ENCODE measurements around the gene LRRC14B. TPM values are rescaled to one million over a fixed set of nuclear protein-coding genes. Genes with fewer than 3 reads are reported as not detected.

Gene LRRC14B
- total and polyA plus RNA-seq, 2 of the 13 experiments (the other 11 are each of a cell fraction or from before 2014, with no cell fraction given), result not detected

DNA sequence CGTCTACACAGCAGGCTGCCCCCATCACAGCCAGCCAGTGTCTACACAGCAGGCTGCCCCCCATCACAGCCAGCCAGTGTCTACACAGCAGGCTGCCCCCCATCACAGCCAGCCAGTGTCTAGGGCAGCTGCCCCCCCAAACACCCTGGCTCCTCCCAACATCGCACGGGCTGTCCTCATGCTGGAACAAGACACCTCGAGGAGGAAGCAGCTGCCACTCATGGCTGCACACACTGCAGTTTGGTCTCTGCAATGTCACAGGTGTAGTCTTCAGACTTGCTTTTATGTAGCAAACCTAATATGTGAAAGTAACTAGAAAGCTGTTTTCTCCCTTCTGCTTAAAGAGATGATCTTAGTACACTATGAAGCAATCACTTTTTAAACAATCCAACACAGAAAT is 9.7 kb downstream of the LRRC14B start:
- peaks cover 16 to 27% of the 10 kb centered on the region in 2 experiments; a peak in 4 of 5 replicates for H3K36me3 ChIP-seq (replicated peaks in 1 of 2; ENCODE audit: control insufficient read depth in 1 of 2, insufficient read depth in 2 of 2, low read length in 2 of 2)
- H4K20me1 ChIP-seq (ENCODE audit: insufficient read depth, low read length), result peaks cover 3% of the 10 kb centered on the region; the same call in 1 of the 2 replicates
- intact Hi-C loops (cut with micrococcal nuclease; ENCODE audit: unreplicated experiment) (no loop called here), in situ Hi-C loops (cut with HindIII; ENCODE audit: extremely low pct_ligation_motif_present, low pct_unique_long_range_greater_than_20kb) (no loop called here)
- H3K4me2 ChIP-seq (ENCODE audit: low read depth, low read length), result no peak overlapping the region
- WGBS (ENCODE audit: low lambda C conversion rate), result 95% methylated on average over 4 of the region's 4 CpGs
- no peak for ATAC-seq
- no peak overlapping the region for H2AFZ ChIP-seq (ENCODE audit: low read length)
- H3K9ac ChIP-seq (ENCODE audit: insufficient read depth, low read depth, low read length), result no peak overlapping the region
- TF ChIP-seq MTA3 (CRISPR knock-in tag; IDR thresholded peaks at IDR 0.05), result no peak
- TF ChIP-seq SUZ12 (IDR thresholded peaks at IDR 0.05; ENCODE audit: low read depth, low read length), result no peak
- no peak for TF ChIP-seq FIP1L1 (IDR thresholded peaks at IDR 0.05; ENCODE audit: borderline replicate concordance, insufficient read depth, low read depth, low read length)
- no peak for TF ChIP-seq U2AF1 (optimal IDR thresholded peaks at IDR 0.05; ENCODE audit: low read depth, low read length)
- TF ChIP-seq ZNF564 (CRISPR knock-in tag; IDR thresholded peaks at IDR 0.05), result no peak
- TF ChIP-seq PRPF4 (IDR thresholded peaks at IDR 0.05; ENCODE audit: low read depth, low read length, poor library complexity, severe bottlenecking), result no peak
- TF ChIP-seq NR1H2 (CRISPR knock-in tag; IDR thresholded peaks at IDR 0.05; ENCODE audit: borderline replicate concordance, low read depth), result no peak
- TF ChIP-seq ZNF121 (CRISPR knock-in tag; IDR thresholded peaks at IDR 0.05), result no peak
- TF ChIP-seq, protein P1, sequence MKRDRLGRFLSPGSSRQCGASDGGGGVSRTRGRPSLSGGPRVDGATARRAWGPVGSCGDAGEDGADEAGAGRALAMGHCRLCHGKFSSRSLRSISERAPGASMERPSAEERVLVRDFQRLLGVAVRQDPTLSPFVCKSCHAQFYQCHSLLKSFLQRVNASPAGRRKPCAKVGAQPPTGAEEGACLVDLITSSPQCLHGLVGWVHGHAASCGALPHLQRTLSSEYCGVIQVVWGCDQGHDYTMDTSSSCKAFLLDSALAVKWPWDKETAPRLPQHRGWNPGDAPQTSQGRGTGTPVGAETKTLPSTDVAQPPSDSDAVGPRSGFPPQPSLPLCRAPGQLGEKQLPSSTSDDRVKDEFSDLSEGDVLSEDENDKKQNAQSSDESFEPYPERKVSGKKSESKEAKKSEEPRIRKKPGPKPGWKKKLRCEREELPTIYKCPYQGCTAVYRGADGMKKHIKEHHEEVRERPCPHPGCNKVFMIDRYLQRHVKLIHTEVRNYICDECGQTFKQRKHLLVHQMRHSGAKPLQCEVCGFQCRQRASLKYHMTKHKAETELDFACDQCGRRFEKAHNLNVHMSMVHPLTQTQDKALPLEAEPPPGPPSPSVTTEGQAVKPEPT (CRISPR knock-in tag; IDR thresholded peaks at IDR 0.05; ENCODE audit: low read depth), result no peak
- no peak for TF ChIP-seq ZMYM3 (CRISPR knock-in tag; IDR thresholded peaks at IDR 0.05)
- TF ChIP-seq CBX5 (CRISPR knock-in tag; IDR thresholded peaks at IDR 0.05; ENCODE audit: borderline replicate concordance), result no peak
- TF ChIP-seq ZBTB10 (CRISPR knock-in tag; IDR thresholded peaks at IDR 0.05; ENCODE audit: borderline replicate concordance), result no peak
- no peak for TF ChIP-seq LCORL (IDR thresholded peaks at IDR 0.05)
- TF ChIP-seq LCORL (CRISPR knock-in tag; IDR thresholded peaks at IDR 0.05), result no peak
- TF ChIP-seq ZNF891 (CRISPR knock-in tag; IDR thresholded peaks at IDR 0.05), result no peak
- TF ChIP-seq ARNT (IDR thresholded peaks at IDR 0.05), result no peak
- no peak for TF ChIP-seq ZNF724P (CRISPR knock-in tag; IDR thresholded peaks at IDR 0.05; ENCODE audit: borderline replicate concordance)
- no peak overlapping the region for H3K4me3 ChIP-seq (replicated peaks in 1 of 3; ENCODE audit: insufficient read depth in 1 of 3, low read depth in 2 of 3, low read length in 3 of 3)
- no peaks in the 10 kb centered on the region for H3K4me1 ChIP-seq (ENCODE audit: insufficient read depth, low read length)
- H3K27ac ChIP-seq (ENCODE audit: extremely low read length, insufficient read depth, low read length), result no peak overlapping the region
- no peak for DNase-seq (ENCODE audit: low spot score)
- ChIA-PET CTCF (ENCODE audit: low intra/inter-chr PET ratio, low total read pairs) (no interaction called here), POLR2A (no interaction called here)
- FAIRE-seq, result no peak
- H3K79me2 ChIP-seq (ENCODE audit: insufficient read depth, low read length), result no peaks in the 10 kb centered on the region
- H3K27me3 ChIP-seq (ENCODE audit: control insufficient read depth in 1 of 2, insufficient read depth in 2 of 2, low read length in 2 of 2), result no peaks in the 10 kb centered on the region
- BruUV-seq (replicated peaks), result no TSS peak
- no peaks in the 10 kb centered on the region for H3K9me3 ChIP-seq (ENCODE audit: low read length)
